ENCODE measurements around the gene OTUD1. TPM values are rescaled to one million over a fixed set of nuclear protein-coding genes. Genes with fewer than 3 reads are reported as not detected.

OTUD1 gene
- total RNA-seq, 4 donors from 2014 or later, result 9.3 to 19.1 (median 11.4) TPM

GRCh38 chr10:23481363-23481961, 42.6 kb downstream of the OTUD1 start:
- H3K4me3 ChIP-seq, result no peak overlapping the region
- H3K4me1 ChIP-seq, result no peaks in the 10 kb centered on the region
- H3K27ac ChIP-seq (replicated peaks in 1 of 4), result no peak overlapping the region
- peak; percentile 57 for DNase-seq (ENCODE audit: extremely low spot score)
- no peaks in the 10 kb centered on the region for H3K27me3 ChIP-seq
- H3K36me3 ChIP-seq, result no peaks in the 10 kb centered on the region
- no peaks in the 10 kb centered on the region for H3K9me3 ChIP-seq
- intact Hi-C loops (cut with DNase I), result no loop called here
- WGBS, result 72% methylated on average over 3 of the region's 3 CpGs
- TF ChIP-seq POLR2AphosphoS5 (IDR thresholded peaks at IDR 0.05), result no peak
- TF ChIP-seq POLR2A (IDR thresholded peaks at IDR 0.05; ENCODE audit: low read depth), result no peak
- TF ChIP-seq EP300 (IDR thresholded peaks at IDR 0.05), result no peak

- H3K4me1 ChIP-seq, result no peaks in the 10 kb centered on the region
- H3K27me3 ChIP-seq, result peaks cover 0 to 4% (median 0%) of the 10 kb centered on the region in 4 donors
- no peaks in the 10 kb centered on the region for H3K9me3 ChIP-seq
- DNase-seq (ENCODE audit: extremely low spot score), result peak; percentile 37
- intact Hi-C loops (cut with DNase I), result no loop called here
- WGBS, result 85% methylated on average over 3 of the region's 3 CpGs
- H3K27ac ChIP-seq (replicated peaks in 1 of 4), result no peak overlapping the region
- no peak for TF ChIP-seq POLR2A (IDR thresholded peaks at IDR 0.05; ENCODE audit: low read depth)
- no peak for TF ChIP-seq POLR2AphosphoS5 (IDR thresholded peaks at IDR 0.05)
- no peak for TF ChIP-seq EP300 (IDR thresholded peaks at IDR 0.05)
- no peak for TF ChIP-seq CTCF (IDR thresholded peaks at IDR 0.05)
- H3K4me3 ChIP-seq, result no peak overlapping the region
- H3K36me3 ChIP-seq, result no peaks in the 10 kb centered on the region
Observed at GRCh38 chr10:23490115-23490514, 51.2 kb downstream of the OTUD1 start.

Small RNA genes within 50 kb of the gene (small RNA-seq; reads per million reads assigned to genes)
- gene MIR1254-2, result 0 reads per million in 3 donors

Other genes with a start within 250 kb of the OTUD1 start
- gene PTF1A, start 246.8 kb upstream of the OTUD1 start, total RNA-seq, result not detected
- not detected for gene C10orf67, start 94.3 kb upstream of the OTUD1 start, total RNA-seq